A673 (cell line): Measurements from ENCODE around the gene INTS13. TPM values are rescaled to one million over a fixed set of nuclear protein-coding genes. Genes with fewer than 3 reads are reported as not detected.
"Not testable (repeated sequence)": the region's sequence is repeated elsewhere in the genome, so short reads cannot be mapped to it uniquely, and the experiment has no call there.

Experiments used
- BruUV-seq: library from RNA; stranded (reverse); fragments of 400-500 nt; replicated peaks from 2 replicates; lab custom pipeline; 2021; lab: Mats Ljungman, UMichigan
- CTCF ChIA-PET: fragments of 300-600 bp; sonication (Branson Sonifier 250); formaldehyde crosslinking; loops from one replicate; lab custom pipeline; 2022; ENCODE audit warnings: antibody characterized with exemption; lab: Charles Lee
- POLR2A ChIA-PET: fragments of 300-600 bp; sonication (Branson Sonifier 250); formaldehyde crosslinking; loops from one replicate; lab custom pipeline; 2022; ENCODE audit warnings: antibody characterized with exemption; ENCODE audit not compliant: low non-redundant PET; lab: Charles Lee
- DNase-seq: peaks from one replicate; pipeline ENCODE4 v3.0.0-alpha.2; 2015; ENCODE audit warnings: low spot score
- H3K27ac ChIP-seq: fragments of 200-600 bp; sonication (generic); 2 replicates; pipeline ENCODE4 v1.5.1; 2016; ENCODE audit warnings: mixed run types, low read depth, mild to moderate bottlenecking, mixed read lengths, antibody characterized with exemption, low read length; ENCODE audit not compliant: poor library complexity, severe bottlenecking
- H3K27me3 ChIP-seq: fragments of 200-600 bp; sonication (generic); replicated peaks from 2 replicates; pipeline ENCODE4 v1.6.1; 2017; ENCODE audit warnings: mixed run types, low read depth, mild to moderate bottlenecking, mixed read lengths, antibody characterized with exemption, low read length; ENCODE audit not compliant: insufficient read depth, poor library complexity
- H3K36me3 ChIP-seq: fragments of 200-600 bp; sonication (generic); 2 replicates; pipeline ENCODE4 v1.6.1; 2016; ENCODE audit warnings: mixed run types, mild to moderate bottlenecking, mixed read lengths, antibody characterized with exemption, low read length; ENCODE audit not compliant: insufficient read depth, poor library complexity, severe bottlenecking
- H3K4me1 ChIP-seq: fragments of 200-600 bp; sonication (generic); 2 replicates; pipeline ENCODE4 v1.6.1; 2017; ENCODE audit warnings: mixed run types, mild to moderate bottlenecking, mixed read lengths, antibody characterized with exemption, low read length; ENCODE audit not compliant: insufficient read depth, poor library complexity, severe bottlenecking
- H3K4me3 ChIP-seq: fragments of 200-600 bp; sonication (generic); 2 replicates; pipeline ENCODE4 v1.5.1; 2016; ENCODE audit warnings: low read depth, mixed run types, mild to moderate bottlenecking, mixed read lengths, low read length; ENCODE audit not compliant: poor library complexity, severe bottlenecking
- H3K9me3 ChIP-seq: fragments of 200-600 bp; sonication (generic); 2 replicates; pipeline ENCODE4 v1.6.1; 2016; ENCODE audit warnings: mixed run types, low read depth, mild to moderate bottlenecking, mixed read lengths, antibody characterized with exemption, low read length; ENCODE audit not compliant: poor library complexity, severe bottlenecking
- EZH2 ChIP-seq: fragments of 200-600 bp; sonication (generic); IDR thresholded peaks from 2 replicates; pipeline ENCODE4 v1.6.1; 2017; ENCODE audit warnings: borderline replicate concordance, low read depth, mild to moderate bottlenecking, mixed read lengths, antibody characterized with exemption, low read length; ENCODE audit not compliant: poor library complexity, severe bottlenecking
- intact Hi-C: fragments of 100-400 bp; cut with micrococcal nuclease; formaldehyde crosslinking; loops from one replicate; pipeline ENCODE4 v1.10.0; 2022; ENCODE audit not compliant: unreplicated experiment
- total RNA-seq: library from RNA; stranded (reverse); gene quantifications from 2 replicates; pipeline ENCODE4 v1.2.3, GENCODE V29; 2021
- TF ChIP-seq, protein P1 (sequence below): fragments of 300-800, 200-600 bp; sonication (generic); conservative IDR thresholded peaks from 2 replicates; pipeline ENCODE4 v1.5.1; 2017; ENCODE audit warnings: low read depth, mild to moderate bottlenecking, antibody characterized with exemption, low read length, moderate library complexity, mixed read lengths

Gene INTS13
- total RNA-seq, 1 experiment from 2014 or later = 51.0 TPM

DNA sequence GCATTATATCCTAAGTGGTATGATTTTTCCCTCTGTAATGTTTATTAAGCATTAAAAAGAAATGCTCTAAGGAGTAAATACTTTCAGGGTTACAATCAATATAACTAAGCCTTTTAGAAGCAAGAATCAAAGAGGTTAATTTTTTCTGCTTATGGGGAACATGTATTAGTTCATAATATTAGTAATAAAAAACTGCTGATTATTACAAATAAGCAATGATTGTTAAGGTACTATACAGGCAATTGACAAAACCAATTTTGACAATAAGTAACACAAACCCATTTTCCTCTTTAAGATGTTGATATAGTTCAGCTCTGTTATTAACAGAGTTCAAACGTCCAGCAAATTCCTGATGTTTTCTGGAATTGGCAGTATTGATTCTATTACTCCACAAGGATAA, 31.8 kb downstream of the INTS13 start:
- H3K4me1 ChIP-seq = no peaks in the 10 kb centered on the region
- intact Hi-C loops = no loop called here
- no peak for TF ChIP-seq EZH2
- TF ChIP-seq, protein P1, sequence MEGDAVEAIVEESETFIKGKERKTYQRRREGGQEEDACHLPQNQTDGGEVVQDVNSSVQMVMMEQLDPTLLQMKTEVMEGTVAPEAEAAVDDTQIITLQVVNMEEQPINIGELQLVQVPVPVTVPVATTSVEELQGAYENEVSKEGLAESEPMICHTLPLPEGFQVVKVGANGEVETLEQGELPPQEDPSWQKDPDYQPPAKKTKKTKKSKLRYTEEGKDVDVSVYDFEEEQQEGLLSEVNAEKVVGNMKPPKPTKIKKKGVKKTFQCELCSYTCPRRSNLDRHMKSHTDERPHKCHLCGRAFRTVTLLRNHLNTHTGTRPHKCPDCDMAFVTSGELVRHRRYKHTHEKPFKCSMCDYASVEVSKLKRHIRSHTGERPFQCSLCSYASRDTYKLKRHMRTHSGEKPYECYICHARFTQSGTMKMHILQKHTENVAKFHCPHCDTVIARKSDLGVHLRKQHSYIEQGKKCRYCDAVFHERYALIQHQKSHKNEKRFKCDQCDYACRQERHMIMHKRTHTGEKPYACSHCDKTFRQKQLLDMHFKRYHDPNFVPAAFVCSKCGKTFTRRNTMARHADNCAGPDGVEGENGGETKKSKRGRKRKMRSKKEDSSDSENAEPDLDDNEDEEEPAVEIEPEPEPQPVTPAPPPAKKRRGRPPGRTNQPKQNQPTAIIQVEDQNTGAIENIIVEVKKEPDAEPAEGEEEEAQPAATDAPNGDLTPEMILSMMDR = no peak
- ChIA-PET POLR2A (no interaction called here), CTCF (no interaction called here)
- H3K36me3 ChIP-seq = peaks cover 47% of the 10 kb centered on the region
- DNase-seq = no peak
- no peak overlapping the region for H3K4me3 ChIP-seq
- H3K9me3 ChIP-seq = peaks cover 5% of the 10 kb centered on the region
- H3K27ac ChIP-seq = no peak overlapping the region
- BruUV-seq = no TSS peak
- H3K27me3 ChIP-seq = no peaks in the 10 kb centered on the region

DNA sequence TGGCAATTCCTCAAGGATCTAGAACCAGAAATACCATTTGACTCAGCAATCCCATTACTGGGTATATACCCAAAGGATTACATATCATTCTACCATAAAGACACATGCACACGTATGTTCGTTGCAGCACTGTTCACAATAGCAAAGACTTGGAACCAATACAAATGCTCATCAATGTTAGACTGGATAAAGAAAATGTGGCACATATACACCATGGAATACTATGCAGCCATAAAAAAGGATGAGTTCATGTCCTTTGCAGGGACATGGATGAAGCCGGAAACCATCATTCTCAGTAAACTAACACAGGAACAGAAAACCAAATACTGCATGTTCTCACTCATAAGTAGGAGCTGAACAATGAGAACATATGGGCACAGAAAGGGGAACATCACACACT, 34.4 kb downstream of the INTS13 start:
- CTCF ChIA-PET, H3K27me3 ChIP-seq, intact Hi-C loops, H3K9me3 ChIP-seq, DNase-seq, H3K4me3 ChIP-seq, H3K27ac ChIP-seq, H3K4me1 ChIP-seq, BruUV-seq: not testable (repeated sequence)
- POLR2A ChIA-PET = interaction anchor here (0.7 kb wide), 1 partner anchor 475 kb away, joined by 4 read pairs; no protein-coding TSS in a partner anchor
- H3K36me3 ChIP-seq = peaks cover 37% of the 10 kb centered on the region

DNA sequence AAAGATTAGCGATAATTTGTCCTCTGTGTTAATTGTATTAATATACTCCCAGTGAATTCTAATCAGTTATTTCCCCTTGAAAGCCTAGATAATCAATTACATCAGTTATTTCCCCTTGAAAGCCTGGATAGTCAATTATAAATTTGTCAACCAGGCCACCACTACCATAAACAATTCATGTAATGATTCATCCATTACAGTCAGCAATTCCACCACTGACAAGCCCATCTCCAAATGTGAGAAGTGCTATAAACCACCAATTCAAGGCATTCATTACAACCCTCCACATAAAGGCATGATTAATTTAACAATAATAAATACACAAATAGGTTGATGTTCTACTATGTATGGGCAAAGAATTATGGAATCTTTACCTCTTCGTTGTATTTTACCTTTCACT, 40.9 kb downstream of the INTS13 start:
- CTCF ChIA-PET = interaction anchor here (0.5 kb wide), 1 partner anchor 21 kb away, joined by 3 read pairs; no protein-coding TSS in a partner anchor
- intact Hi-C loops = no loop called here
- no TSS peak for BruUV-seq

More for the DNA sequence above, 40.9 kb downstream of the INTS13 start:
- no peak for DNase-seq
- no peak overlapping the region for H3K27ac ChIP-seq
- no peak for TF ChIP-seq EZH2
- TF ChIP-seq, protein P1 = no peak
- H3K27me3 ChIP-seq = no peaks in the 10 kb centered on the region
- H3K4me1 ChIP-seq = no peaks in the 10 kb centered on the region
- no peak overlapping the region for H3K4me3 ChIP-seq
- peaks cover 9% of the 10 kb centered on the region for H3K36me3 ChIP-seq
- H3K9me3 ChIP-seq = no peaks in the 10 kb centered on the region
- POLR2A ChIA-PET = no interaction called here
